DMS53 (cell line): ENCODE data around the gene PLXND1.
"Not testable (repeated sequence)": the region's sequence is repeated elsewhere in the genome, so short reads cannot be mapped to it uniquely, and the experiment has no call there.

Experiments
- DNase-seq: peaks from one replicate; lab custom pipeline; 2025; lab: John Stamatoyannopoulos, UW

The PLXND1 gene

DNA sequence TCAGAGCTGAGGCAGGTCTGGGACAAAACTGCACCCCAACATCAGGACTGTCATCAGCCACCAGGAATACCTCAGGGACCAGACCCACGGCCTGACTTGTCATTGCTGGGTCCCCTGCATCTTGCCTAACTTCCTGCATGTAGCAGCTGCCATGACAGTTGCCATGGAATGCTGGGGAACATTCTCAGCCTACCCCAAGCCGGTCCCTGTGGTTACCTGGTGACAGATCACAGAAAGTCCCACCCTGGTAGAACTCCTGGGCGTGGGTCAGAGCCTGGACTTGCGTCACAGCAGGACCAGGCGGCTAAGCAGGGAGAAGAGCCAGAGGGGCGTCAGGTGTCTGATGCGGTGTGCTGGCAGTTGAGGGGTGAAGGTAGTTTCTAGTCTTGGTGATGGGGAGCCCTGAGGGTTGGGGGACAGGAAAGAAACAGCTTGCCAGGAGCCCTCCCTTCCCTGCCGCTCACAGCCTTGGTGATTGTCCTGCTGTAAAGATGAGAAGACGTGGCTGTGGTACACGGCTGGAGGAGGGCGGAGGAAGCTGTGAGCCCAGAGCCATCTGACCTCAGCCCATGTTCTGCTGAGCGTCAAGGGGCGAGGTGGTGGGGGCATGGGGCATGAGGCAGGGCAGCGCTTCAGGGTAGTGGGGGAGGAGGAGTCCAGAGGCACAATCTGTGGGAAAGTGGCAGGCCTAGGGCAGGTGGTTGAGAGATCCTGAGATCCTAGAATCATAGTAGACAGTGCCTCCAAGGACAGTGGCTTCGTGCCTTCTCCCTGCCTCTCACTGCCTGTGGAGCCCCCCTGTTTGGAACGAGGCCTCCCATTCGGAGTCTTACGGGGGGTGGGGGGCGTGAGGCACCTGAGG, 58.1 kb downstream of the PLXND1 start:
- DNase-seq, result no peak

DNA sequence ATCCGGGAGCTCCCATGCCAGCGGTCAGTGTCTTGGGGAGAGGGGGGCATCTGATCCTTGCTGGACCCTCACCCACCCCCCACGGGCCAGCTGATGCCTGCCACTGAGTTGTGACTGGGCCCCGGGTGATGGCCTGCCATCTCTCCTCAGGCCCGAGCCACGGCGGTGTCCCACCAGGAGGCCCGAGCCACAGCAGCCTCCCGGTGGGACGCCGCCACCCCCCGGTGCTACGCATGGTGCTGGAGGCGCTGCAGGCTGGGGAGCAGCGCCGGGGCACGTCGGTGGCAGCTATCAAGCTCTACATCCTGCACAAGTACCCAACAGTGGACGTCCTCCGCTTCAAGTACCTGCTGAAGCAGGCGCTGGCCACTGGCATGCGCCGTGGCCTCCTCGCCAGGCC, 59.2 kb downstream of the PLXND1 start:
- DNase-seq, result no peak

- DNase-seq, result not testable (repeated sequence)
These were observed 60.5 kb downstream of the PLXND1 start for GRCh38 chr3:129545951-129546350.

DNA sequence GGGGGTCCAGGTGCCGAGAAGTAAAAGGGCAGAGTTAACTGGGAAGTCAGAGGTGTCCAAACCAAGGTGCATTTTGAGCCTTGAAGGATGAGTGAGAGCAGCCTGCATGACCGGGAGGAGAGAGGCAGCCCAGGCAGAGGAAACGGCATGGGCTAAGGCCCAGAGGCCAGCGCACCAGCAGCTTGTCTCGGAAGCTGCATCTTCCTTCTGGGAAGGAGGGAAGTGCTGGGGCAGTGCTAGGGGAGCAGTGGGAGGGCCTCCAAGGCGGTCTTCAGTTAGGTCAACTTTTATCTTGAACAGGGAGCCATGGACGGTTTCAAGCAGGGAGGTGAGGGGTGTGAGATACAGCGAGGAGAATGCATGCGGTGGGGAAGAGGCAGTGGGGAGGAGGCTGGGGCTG, 62.5 kb downstream of the PLXND1 start:
- DNase-seq, result no peak

- DNase-seq, result no peak
These were observed 63.2 kb downstream of the PLXND1 start, which contains the start of gene H1-8 for GRCh38 chr3:129543156-129543790. Gene H1-8, plus strand, starts transcription at chr3:129543175. Its CDS starts 44 bp downstream, at chr3:129543219.

DNA sequence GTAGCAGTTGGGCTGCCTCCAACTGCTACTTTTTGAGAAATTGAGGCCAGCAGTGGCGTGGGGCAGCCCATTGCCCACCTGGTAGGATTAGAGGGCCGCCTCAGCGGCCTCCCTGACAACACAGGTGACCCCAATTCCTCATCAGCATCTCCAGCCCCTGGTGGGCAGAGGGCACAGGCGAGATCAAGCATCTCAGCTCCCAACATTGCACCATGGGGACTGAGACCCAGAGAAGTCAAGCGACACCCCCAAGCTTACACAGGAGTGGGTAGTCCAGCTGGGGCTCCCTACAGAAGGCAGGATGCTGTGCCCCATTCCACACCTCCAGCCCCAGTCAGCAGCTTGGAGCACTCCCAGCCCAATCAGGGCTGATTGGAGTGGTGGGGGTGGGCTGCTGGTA, 63.7 kb downstream of the PLXND1 start:
- no peak for DNase-seq

- no peak for DNase-seq
These were observed 65.5 kb downstream of the PLXND1 start for GRCh38 chr3:129540776-129541516.

- no peak for DNase-seq
These were observed 67.3 kb downstream of the PLXND1 start for GRCh38 chr3:129539206-129539605.

DNA sequence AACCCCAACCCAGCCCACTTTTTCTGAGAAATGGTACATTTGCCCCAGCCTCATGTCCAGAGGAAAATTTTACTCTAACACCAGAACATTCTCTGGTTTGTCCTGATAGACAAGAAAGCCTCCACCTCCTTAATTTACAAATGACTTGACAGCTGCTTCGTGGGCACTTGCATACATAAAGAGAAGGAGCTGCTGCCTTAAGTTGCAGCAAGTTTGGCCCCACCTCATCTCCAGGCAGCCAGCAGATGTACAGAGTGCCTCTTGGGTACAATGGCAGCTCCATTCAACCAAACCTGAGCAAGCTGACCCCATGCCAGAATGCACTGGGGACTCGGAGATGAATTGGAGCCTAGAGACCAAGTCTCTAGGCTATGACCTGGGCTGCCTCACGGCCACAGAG, 69.7 kb downstream of the PLXND1 start:
- no peak for DNase-seq

DNA sequence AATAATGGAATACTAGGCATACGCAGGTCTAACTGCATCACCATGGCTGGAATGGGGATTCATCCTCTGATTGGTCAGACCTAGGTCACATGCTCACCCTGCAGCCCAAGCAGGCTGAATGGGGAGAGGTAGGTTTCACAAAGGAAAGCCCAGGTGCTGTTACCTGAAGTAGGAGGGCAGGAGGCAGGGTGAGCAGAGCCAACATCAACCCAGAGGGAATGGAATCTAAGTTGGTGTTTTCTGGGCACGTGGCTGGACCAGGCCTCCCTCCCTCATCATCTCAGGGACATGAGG, 70.2 kb downstream of the PLXND1 start:
- peak; percentile 18 for DNase-seq

DNA sequence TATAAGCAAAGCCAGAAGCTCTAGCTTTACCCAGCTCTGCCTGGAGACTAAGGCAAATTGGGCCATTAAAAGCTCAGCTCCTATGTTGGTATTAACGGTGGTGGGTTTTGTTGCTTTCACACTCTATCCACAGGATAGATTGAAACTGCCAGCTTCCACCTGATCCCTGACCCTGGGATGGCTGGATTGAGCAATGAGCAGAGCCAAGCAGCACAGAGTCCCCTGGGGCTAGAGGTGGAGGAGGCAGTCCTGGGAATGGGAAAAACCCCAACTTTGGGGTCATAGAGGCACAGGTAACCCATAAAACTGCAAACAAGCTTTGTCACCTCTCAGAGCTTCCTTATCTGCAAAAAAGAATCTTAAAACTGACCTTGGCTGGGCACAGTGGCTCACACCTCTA, 71.4 kb downstream of the PLXND1 start:
- DNase-seq, result no peak

- DNase-seq, result no peak
These were observed 71.9 kb downstream of the PLXND1 start for GRCh38 chr3:129534428-129535027.

DNA sequence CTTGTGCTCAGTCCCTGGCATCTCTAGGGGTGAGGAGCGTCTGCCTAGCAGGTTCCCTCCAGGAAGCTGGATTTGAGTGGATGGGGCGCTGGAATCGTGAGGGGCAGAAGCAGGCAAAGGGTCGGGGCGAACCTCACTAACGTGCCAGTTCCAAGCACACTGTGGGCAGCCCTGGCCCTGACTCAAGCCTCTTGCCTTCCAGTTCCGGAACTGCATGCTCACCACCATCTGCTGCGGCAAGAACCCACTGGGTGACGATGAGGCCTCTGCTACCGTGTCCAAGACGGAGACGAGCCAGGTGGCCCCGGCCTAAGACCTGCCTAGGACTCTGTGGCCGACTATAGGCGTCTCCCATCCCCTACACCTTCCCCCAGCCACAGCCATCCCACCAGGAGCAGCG, 73.1 kb downstream of the PLXND1 start:
- no peak for DNase-seq

DNA sequence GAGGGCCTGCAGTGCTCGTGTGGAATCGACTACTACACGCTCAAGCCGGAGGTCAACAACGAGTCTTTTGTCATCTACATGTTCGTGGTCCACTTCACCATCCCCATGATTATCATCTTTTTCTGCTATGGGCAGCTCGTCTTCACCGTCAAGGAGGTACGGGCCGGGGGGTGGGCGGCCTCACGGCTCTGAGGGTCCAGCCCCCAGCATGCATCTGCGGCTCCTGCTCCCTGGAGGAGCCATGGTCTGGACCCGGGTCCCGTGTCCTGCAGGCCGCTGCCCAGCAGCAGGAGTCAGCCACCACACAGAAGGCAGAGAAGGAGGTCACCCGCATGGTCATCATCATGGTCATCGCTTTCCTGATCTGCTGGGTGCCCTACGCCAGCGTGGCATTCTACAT, 74.2 kb downstream of the PLXND1 start:
- no peak for DNase-seq

- DNase-seq, result no peak
These were observed 74.8 kb downstream of the PLXND1 start for GRCh38 chr3:129531699-129532098.

DNA sequence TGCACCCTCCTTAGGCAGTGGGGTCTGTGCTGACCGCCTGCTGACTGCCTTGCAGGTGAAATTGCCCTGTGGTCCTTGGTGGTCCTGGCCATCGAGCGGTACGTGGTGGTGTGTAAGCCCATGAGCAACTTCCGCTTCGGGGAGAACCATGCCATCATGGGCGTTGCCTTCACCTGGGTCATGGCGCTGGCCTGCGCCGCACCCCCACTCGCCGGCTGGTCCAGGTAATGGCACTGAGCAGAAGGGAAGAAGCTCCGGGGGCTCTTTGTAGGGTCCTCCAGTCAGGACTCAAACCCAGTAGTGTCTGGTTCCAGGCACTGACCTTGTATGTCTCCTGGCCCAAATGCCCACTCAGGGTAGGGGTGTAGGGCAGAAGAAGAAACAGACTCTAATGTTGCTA, 75.7 kb downstream of the PLXND1 start:
- no peak for DNase-seq

GRCh38 chr3:129530251-129530791, 76.2 kb downstream of the PLXND1 start:
- DNase-seq, result no peak

DNA sequence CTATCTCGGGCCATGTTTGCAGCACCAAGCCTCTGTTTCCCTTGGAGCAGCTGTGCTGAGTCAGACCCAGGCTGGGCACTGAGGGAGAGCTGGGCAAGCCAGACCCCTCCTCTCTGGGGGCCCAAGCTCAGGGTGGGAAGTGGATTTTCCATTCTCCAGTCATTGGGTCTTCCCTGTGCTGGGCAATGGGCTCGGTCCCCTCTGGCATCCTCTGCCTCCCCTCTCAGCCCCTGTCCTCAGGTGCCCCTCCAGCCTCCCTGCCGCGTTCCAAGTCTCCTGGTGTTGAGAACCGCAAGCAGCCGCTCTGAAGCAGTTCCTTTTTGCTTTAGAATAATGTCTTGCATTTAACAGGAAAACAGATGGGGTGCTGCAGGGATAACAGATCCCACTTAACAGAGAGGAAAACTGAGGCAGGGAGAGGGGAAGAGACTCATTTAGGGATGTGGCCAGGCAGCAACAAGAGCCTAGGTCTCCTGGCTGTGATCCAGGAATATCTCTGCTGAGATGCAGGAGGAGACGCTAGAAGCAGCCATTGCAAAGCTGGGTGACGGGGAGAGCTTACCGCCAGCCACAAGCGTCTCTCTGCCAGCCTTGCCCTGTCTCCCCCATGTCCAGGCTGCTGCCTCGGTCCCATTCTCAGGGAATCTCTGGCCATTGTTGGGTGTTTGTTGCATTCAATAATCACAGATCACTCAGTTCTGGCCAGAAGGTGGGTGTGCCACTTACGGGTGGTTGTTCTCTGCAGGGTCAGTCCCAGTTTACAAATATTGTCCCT, 76.9 kb downstream of the PLXND1 start:
- DNase-seq, result no peak

DNA sequence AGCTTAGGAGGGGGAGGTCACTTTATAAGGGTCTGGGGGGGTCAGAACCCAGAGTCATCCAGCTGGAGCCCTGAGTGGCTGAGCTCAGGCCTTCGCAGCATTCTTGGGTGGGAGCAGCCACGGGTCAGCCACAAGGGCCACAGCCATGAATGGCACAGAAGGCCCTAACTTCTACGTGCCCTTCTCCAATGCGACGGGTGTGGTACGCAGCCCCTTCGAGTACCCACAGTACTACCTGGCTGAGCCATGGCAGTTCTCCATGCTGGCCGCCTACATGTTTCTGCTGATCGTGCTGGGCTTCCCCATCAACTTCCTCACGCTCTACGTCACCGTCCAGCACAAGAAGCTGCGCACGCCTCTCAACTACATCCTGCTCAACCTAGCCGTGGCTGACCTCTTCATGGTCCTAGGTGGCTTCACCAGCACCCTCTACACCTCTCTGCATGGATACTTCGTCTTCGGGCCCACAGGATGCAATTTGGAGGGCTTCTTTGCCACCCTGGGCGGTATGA, 77.8 kb downstream of the PLXND1 start, which contains the start of gene RHO:
Gene RHO, plus strand, starts transcription at position 51 of the 512 bp plus-strand sequence. Its CDS starts 95 bp downstream, at position 146.
- no peak for DNase-seq

DNA sequence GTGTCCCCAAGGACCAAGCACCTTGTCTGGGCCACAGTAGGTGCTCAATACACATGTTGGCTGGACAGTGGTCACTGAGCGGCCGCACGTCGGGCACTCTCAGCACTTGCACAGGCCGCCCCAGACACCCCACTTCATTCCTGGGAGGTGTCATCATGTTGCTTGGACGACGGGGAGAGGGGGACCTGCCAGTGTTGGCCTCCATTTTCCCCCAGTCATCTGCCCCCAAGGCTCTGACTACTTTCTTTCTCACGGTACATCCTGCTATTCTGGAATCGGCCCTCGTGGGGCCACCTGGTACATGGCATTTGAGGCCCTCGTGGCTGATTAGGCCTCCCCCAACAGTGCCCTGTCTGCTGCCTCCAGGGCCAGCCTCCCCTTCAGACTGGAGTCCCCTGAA, 79.2 kb downstream of the PLXND1 start:
- DNase-seq, result no peak
